SU-DHL-6 (cell line): ENCODE data around the gene CDK14.

Experiments used
- CTCF ChIP-seq: fragments of 200-600 bp; sonication (generic); IDR thresholded peaks from one replicate; pipeline ENCODE4 v1.5.1; 2017; ENCODE audit warnings: antibody characterized with exemption, mild to moderate bottlenecking, low read length, moderate library complexity; ENCODE audit not compliant: insufficient read depth, poor library complexity, severe bottlenecking
- EZH2phosphoT487 ChIP-seq: fragments of 200-600 bp; sonication (generic), shearing (Covaris generic); conservative IDR thresholded peaks from 2 replicates; pipeline ENCODE4 v1.6.1; 2018; ENCODE audit warnings: mild to moderate bottlenecking, antibody characterized with exemption, low read length, moderate library complexity, mixed read lengths

GRCh38 chr7:90892213-90892612, 296.1 kb downstream of the CDK14 start:
- no peak for TF ChIP-seq CTCF
- TF ChIP-seq EZH2phosphoT487: no peak
